ENCODE results near the gene MADD.

DNA sequence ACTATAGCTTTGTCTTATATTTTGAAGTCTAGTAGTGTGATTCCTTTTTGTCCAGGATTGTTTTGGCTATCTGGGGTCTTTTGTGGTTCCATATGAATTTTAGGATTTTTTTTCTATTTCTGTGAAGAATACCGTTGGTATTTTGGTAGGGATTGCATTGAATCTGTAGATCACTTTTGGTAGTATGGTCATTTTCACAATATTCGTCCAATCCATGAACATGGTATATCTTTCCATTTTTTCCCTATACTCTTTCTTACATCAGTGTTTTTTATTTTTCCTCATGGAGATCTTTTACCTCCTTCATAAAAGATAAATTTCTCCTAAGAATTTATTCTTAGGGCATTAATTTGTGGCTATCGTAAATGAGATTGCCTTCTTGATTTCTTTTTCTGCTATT is 29.1 kb downstream of the MADD start:
- TF ChIP-seq, protein P1, sequence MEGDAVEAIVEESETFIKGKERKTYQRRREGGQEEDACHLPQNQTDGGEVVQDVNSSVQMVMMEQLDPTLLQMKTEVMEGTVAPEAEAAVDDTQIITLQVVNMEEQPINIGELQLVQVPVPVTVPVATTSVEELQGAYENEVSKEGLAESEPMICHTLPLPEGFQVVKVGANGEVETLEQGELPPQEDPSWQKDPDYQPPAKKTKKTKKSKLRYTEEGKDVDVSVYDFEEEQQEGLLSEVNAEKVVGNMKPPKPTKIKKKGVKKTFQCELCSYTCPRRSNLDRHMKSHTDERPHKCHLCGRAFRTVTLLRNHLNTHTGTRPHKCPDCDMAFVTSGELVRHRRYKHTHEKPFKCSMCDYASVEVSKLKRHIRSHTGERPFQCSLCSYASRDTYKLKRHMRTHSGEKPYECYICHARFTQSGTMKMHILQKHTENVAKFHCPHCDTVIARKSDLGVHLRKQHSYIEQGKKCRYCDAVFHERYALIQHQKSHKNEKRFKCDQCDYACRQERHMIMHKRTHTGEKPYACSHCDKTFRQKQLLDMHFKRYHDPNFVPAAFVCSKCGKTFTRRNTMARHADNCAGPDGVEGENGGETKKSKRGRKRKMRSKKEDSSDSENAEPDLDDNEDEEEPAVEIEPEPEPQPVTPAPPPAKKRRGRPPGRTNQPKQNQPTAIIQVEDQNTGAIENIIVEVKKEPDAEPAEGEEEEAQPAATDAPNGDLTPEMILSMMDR (IDR thresholded peaks at IDR 0.05): no peak
- TF ChIP-seq POLR2A (IDR thresholded peaks at IDR 0.05): no peak
